HCT116 (cell line): ENCODE data around the gene HPCAL1. TPM values are rescaled to one million over a fixed set of nuclear protein-coding genes. Genes with fewer than 3 reads are reported as not detected.

Experiments used
- ATAC-seq: fragments of 200-7000 bp; cut with Tn5 transposase; 2 replicates; pipeline ENCODE4 v1.9.1; 2020; ENCODE audit warnings: mild to moderate bottlenecking, moderate library complexity
- BruUV-seq: library from RNA; stranded (reverse); fragments of 400-500 nt; replicated peaks from 2 replicates; lab custom pipeline; 2021; lab: Mats Ljungman, UMichigan
- CTCF ChIA-PET: fragments of 300-600 bp; sonication (Branson Sonifier 250); formaldehyde crosslinking; loops from one replicate; lab custom pipeline; 2021; ENCODE audit warnings: antibody characterized with exemption; lab: Charles Lee
- POLR2A ChIA-PET: fragments of 300-600, 350-600 bp; sonication (Branson Sonifier 250); formaldehyde crosslinking; loops from one replicate; lab custom pipeline; 2021; ENCODE audit warnings: antibody characterized with exemption; lab: Charles Lee
- RAD21 ChIA-PET, 2 experiments: fragments of 300-600 bp; sonication (Branson Sonifier 250); formaldehyde crosslinking; loops; one replicate each; lab custom pipeline; 2023; ENCODE audit warnings: low total read pairs in 2 of 2; ENCODE audit not compliant: uncharacterized antibody in 2 of 2, unreplicated experiment in 2 of 2, low non-redundant PET in 1 of 2; lab: Charles Lee
- DNase-seq: peaks from one replicate; pipeline ENCODE4 v3.0.0-alpha.2; 2010; ENCODE audit warnings: low read depth, low spot score
- H2AFZ ChIP-seq: fragments of 200-600 bp; shearing (Covaris generic), sonication (generic); 2 replicates; pipeline ENCODE4 v1.6.1; 2017; ENCODE audit warnings: low read depth, mixed run types, mixed read lengths, antibody characterized with exemption, low read length; ENCODE audit not compliant: poor library complexity, severe bottlenecking
- H3K27ac ChIP-seq: 2 replicates; pipeline ENCODE4 v1.5.1; 2012; ENCODE audit warnings: low read depth, low read length
- H3K27me3 ChIP-seq: fragments of 200-600 bp; sonication (generic); 2 replicates; pipeline ENCODE4 v1.6.1; 2016; ENCODE audit warnings: mixed run types, low read length, mixed read lengths; ENCODE audit not compliant: insufficient read depth
- H3K36me3 ChIP-seq, 2 experiments: fragments of 200-500 bp in 1 of 2; fragments of 200-600 bp in 1 of 2; sonication (Bioruptor generic) in 1 of 2; sonication (generic) in 1 of 2; 2 replicates each; pipeline versions ENCODE4 v1.5.1 to v1.6.1; 2014 to 2016; ENCODE audit warnings: low read length in 2 of 2, inconsistent platforms in 1 of 2, mixed read lengths in 1 of 2, mixed run types in 1 of 2; ENCODE audit not compliant: insufficient read depth in 2 of 2, control insufficient read depth in 1 of 2
- H3K4me1 ChIP-seq, 2 experiments: fragments of 200-600 bp in 1 of 2; sonication (generic) in 1 of 2; 2 replicates each; pipeline versions ENCODE4 v1.5.1 to v1.6.1; 2012 to 2017; ENCODE audit warnings: low read length in 2 of 2, inconsistent platforms in 1 of 2, mild to moderate bottlenecking in 1 of 2, mixed read lengths in 1 of 2, mixed run types in 1 of 2, moderate library complexity in 1 of 2; ENCODE audit not compliant: insufficient read depth in 2 of 2, control insufficient read depth in 1 of 2
- H3K4me2 ChIP-seq: fragments of 200-600 bp; sonication (generic); 2 replicates; pipeline ENCODE4 v1.6.1; 2017; ENCODE audit warnings: mixed run types, low read length, mixed read lengths
- H3K4me3 ChIP-seq, 2 experiments: fragments of 200-600 bp in 1 of 2; sonication (generic) in 1 of 2; replicated peaks in 1 of 2; 2 replicates each; pipeline ENCODE4 v1.5.1; 2011 to 2016; ENCODE audit warnings: low read length in 2 of 2, control low read depth in 1 of 2, low read depth in 1 of 2, mild to moderate bottlenecking in 1 of 2, mixed read lengths in 1 of 2, mixed run types in 1 of 2
- H3K79me2 ChIP-seq: fragments of 200-600 bp; sonication (generic); 2 replicates; pipeline ENCODE4 v1.6.1; 2017; ENCODE audit warnings: mild to moderate bottlenecking, mixed run types, low read length, moderate library complexity, mixed read lengths; ENCODE audit not compliant: insufficient read depth
- H3K9ac ChIP-seq: fragments of 200-600 bp; sonication (generic); 2 replicates; pipeline ENCODE4 v1.6.1; 2016; ENCODE audit warnings: low read length, mixed read lengths
- H3K9me2 ChIP-seq: fragments of 200-600 bp; sonication (generic), shearing (Covaris generic); 2 replicates; pipeline ENCODE4 v1.6.1; 2017; ENCODE audit warnings: mixed run types, mild to moderate bottlenecking, moderate library complexity; ENCODE audit not compliant: insufficient read depth
- H3K9me3 ChIP-seq, 2 experiments: fragments of 200-500 bp in 1 of 2; fragments of 200-600 bp in 1 of 2; sonication (Bioruptor generic) in 1 of 2; sonication (generic) in 1 of 2; 2 replicates each; pipeline ENCODE4 v1.6.1; 2014 to 2017; ENCODE audit warnings: low read length in 2 of 2, mixed read lengths in 2 of 2, inconsistent platforms in 1 of 2, low read depth in 1 of 2, mild to moderate bottlenecking in 1 of 2, mixed run types in 1 of 2, moderate library complexity in 1 of 2; ENCODE audit not compliant: control insufficient read depth in 1 of 2, insufficient read depth in 1 of 2
- H4K20me1 ChIP-seq: fragments of 200-600 bp; sonication (generic), shearing (Covaris generic); 2 replicates; pipeline ENCODE4 v1.6.1; 2017; ENCODE audit warnings: mixed run types, mild to moderate bottlenecking, moderate library complexity; ENCODE audit not compliant: insufficient read depth
- CBX3 ChIP-seq: IDR thresholded peaks from 2 replicates; pipeline ENCODE4 v1.6.1; 2012; ENCODE audit warnings: low read depth
- CEBPB ChIP-seq: IDR thresholded peaks from 2 replicates; pipeline ENCODE4 v1.6.1; 2012; ENCODE audit warnings: low read depth
- ELF1 ChIP-seq: IDR thresholded peaks from 2 replicates; pipeline ENCODE4 v1.6.1; 2012; ENCODE audit warnings: low read depth, borderline replicate concordance
- EZH2 ChIP-seq: fragments of 200-600 bp; sonication (generic); IDR thresholded peaks from 2 replicates; pipeline ENCODE4 v1.6.1; 2017; ENCODE audit warnings: antibody characterized with exemption, mixed run types
- FOSL1 ChIP-seq: IDR thresholded peaks from 2 replicates; pipeline ENCODE4 v1.6.1; 2012; ENCODE audit warnings: low read depth
- JUND ChIP-seq: IDR thresholded peaks from 2 replicates; pipeline ENCODE4 v1.6.1; 2012
- RAD21 ChIP-seq: IDR thresholded peaks from 2 replicates; pipeline ENCODE4 v1.6.1; 2012; ENCODE audit warnings: low read depth, mild to moderate bottlenecking
- SIN3A ChIP-seq: IDR thresholded peaks from 2 replicates; pipeline ENCODE4 v1.6.1; 2012; ENCODE audit warnings: low read depth
- SRF ChIP-seq: IDR thresholded peaks from 2 replicates; pipeline ENCODE4 v1.6.1; 2012; ENCODE audit warnings: low read depth
- TCF7L2 ChIP-seq: IDR thresholded peaks from 2 replicates; pipeline ENCODE4 v1.7.0; 2011; ENCODE audit warnings: borderline replicate concordance, inconsistent platforms; ENCODE audit not compliant: insufficient read depth, insufficient read length; ENCODE audit errors: extremely low read depth
- YY1 ChIP-seq: IDR thresholded peaks from 2 replicates; pipeline ENCODE4 v1.6.1; 2011; ENCODE audit warnings: low read length, low read depth, moderate library complexity, mild to moderate bottlenecking; ENCODE audit not compliant: insufficient replicate concordance; ENCODE audit errors: extremely low read depth
- ZFX ChIP-seq: fragments of 450-650 bp; IDR thresholded peaks from 2 replicates; pipeline ENCODE4 v1.6.1; 2017
- intact Hi-C: fragments of 100-400 bp; cut with micrococcal nuclease; formaldehyde crosslinking; loops from 2 replicates; pipeline ENCODE4 v1.10.0; 2022
- total RNA-seq: library from RNA; stranded (reverse); gene quantifications from one replicate; pipeline ENCODE4 v1.2.1, GENCODE V29; 2021; ENCODE audit not compliant: unreplicated experiment
- TF ChIP-seq, protein P1 (sequence below): IDR thresholded peaks from 2 replicates; pipeline ENCODE4 v1.6.1; 2012
- TF ChIP-seq, protein P2 (sequence below): IDR thresholded peaks from 2 replicates; pipeline ENCODE4 v1.6.1; 2012
- TF ChIP-seq, protein P3 (sequence below): IDR thresholded peaks from 2 replicates; pipeline ENCODE4 v1.6.1; 2011; ENCODE audit warnings: mild to moderate bottlenecking, low read length, moderate library complexity; ENCODE audit not compliant: insufficient replicate concordance; ENCODE audit errors: extremely low read depth

HPCAL1 gene
- total RNA-seq, 1 experiment from 2014 or later: 111 TPM

DNA sequence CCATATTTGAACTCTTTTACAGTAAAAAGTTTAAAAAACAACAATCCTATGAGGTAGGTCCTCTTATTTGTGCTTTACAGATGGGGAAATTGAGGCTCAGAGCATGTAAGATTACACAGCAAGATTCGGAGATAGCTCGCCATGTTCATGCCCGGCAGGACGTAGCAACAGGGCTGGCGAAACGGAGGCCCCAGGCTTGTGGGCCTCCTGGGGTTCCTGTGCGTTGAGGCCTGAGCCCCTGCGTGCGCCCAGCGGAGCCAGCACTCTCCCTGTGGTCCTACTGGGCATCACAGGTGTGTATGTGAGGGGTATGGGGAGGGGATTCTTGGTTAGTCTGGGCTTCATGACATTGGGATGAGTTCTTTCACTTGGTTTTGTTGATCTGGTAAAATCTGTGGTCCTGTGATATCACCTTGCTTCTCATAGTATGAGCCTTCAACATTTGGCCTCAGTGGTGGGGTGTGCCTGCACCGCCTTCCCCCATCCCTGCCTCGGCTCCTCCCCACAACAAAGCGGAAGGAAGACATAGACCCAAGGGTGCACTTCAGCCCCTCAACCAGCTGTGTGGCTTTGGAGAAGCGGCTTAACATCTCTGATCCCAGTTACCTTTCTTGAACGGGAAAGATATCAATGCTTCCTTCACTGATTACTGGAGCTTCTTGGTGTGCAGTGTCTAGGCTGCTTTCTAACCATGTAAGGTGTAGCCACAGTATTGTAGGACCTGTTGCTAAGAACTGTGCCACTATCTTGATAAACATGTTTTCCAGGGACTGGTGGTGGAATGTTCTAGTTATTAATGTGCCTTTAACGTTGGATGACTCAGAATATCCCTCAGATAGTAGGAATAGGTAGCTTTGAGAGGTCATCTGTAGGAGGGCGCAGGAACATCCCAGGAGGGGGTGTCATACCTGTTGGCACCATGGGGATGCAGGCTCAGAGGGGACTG is 37.2 kb downstream of the HPCAL1 start (continued):
- no peak for TF ChIP-seq EZH2
- no peak for TF ChIP-seq ELF1

DNA sequence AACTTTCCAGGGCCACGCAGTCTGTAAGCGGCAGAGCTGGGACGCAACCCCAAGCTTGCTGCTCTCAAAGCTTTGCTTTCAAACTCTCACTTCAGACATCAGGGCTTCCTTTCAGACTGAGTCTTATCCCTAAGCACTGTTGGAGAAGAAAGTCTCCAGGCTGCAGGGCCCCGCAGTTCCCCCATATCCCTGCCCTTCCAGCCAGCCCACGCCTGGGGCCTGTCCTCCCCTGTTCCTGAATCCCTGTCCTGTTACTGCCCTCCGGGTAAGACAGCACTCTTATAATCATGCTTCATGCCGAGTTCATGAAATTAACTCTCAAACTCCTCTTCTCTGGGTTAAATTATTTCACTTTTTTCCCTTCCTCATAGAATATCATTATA is 37.9 kb downstream of the HPCAL1 start:
- Histone ChIP-seq H3K9me2 (no peaks in the 10 kb centered on the region), H3K27me3 (no peaks in the 10 kb centered on the region), H3K9me3 (no peaks in the 10 kb centered on the region), H3K4me2 (peak overlapping the region; percentile 21; the same call in 1 of the 2 replicates), H2AFZ (no peak overlapping the region), H3K4me3 (no peak overlapping the region), H3K79me2 (peaks cover 95% of the 10 kb centered on the region), H4K20me1 (no peaks in the 10 kb centered on the region), H3K27ac (no peak overlapping the region), H3K36me3 (no peaks in the 10 kb centered on the region), H3K4me1 (peaks cover 6 to 31% of the 10 kb centered on the region in 2 experiments), H3K9ac (no peak overlapping the region)
- POLR2A ChIA-PET: no interaction called here
- CTCF ChIA-PET: no interaction called here
- no TSS peak for BruUV-seq
- RAD21 ChIA-PET: no interaction called here
- intact Hi-C loops: no loop called here
- DNase-seq (no peak), ATAC-seq (peak; percentile 16; the same call in 1 of the 2 replicates)
- no peak for TF ChIP-seq SIN3A

DNA sequence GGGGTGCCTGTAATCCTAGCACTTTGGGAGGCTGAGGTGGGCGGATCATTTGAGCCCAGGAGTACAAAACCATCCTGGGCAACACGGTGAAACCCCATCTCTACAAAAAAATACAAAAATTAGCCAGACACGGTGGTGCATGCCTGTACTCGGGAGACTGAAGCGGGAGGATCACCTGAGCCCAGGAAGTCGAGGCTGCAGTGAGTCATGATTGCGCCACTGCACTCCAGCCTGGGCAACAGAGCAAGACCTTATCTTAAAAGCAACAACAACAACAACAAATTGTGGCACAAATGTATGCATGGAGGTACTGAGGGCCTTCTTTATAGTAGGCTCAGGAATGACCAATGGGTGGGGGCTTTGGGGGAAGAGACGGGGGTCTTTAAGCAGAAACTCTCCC is 38.5 kb downstream of the HPCAL1 start:
- Histone ChIP-seq H3K4me2 (peak overlapping the region; percentile 21; the same call in 1 of the 2 replicates), H3K4me1 (peaks cover 6 to 35% of the 10 kb centered on the region in 2 experiments), H3K4me3 (no peak overlapping the region), H3K9me2 (no peaks in the 10 kb centered on the region), H2AFZ (no peak overlapping the region), H3K27ac (no peak overlapping the region), H3K9ac (no peak overlapping the region), H3K27me3 (no peaks in the 10 kb centered on the region), H3K36me3 (no peaks in the 10 kb centered on the region), H3K9me3 (no peaks in the 10 kb centered on the region), H4K20me1 (no peaks in the 10 kb centered on the region; the same call in 1 of the 2 replicates), H3K79me2 (peaks cover 96% of the 10 kb centered on the region)
- DNase-seq (no peak), ATAC-seq (no peak)
- intact Hi-C loops: no loop called here
- ChIA-PET CTCF (no interaction called here), POLR2A (no interaction called here), RAD21 (no interaction called here)
- no TSS peak for BruUV-seq
- TF ChIP-seq YY1: no peak
- TF ChIP-seq, protein P1, sequence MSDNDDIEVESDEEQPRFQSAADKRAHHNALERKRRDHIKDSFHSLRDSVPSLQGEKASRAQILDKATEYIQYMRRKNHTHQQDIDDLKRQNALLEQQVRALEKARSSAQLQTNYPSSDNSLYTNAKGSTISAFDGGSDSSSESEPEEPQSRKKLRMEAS: no peak
- no peak for TF ChIP-seq ZFX
- TF ChIP-seq CEBPB: peak; percentile 83
- peak; percentile 38; the same call in 1 of the 2 replicates for TF ChIP-seq FOSL1
- TF ChIP-seq, protein P2, sequence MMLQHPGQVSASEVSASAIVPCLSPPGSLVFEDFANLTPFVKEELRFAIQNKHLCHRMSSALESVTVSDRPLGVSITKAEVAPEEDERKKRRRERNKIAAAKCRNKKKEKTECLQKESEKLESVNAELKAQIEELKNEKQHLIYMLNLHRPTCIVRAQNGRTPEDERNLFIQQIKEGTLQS: no peak
- no peak for TF ChIP-seq RAD21
- no peak for TF ChIP-seq TCF7L2
- no peak for TF ChIP-seq CBX3
- TF ChIP-seq, protein P3, sequence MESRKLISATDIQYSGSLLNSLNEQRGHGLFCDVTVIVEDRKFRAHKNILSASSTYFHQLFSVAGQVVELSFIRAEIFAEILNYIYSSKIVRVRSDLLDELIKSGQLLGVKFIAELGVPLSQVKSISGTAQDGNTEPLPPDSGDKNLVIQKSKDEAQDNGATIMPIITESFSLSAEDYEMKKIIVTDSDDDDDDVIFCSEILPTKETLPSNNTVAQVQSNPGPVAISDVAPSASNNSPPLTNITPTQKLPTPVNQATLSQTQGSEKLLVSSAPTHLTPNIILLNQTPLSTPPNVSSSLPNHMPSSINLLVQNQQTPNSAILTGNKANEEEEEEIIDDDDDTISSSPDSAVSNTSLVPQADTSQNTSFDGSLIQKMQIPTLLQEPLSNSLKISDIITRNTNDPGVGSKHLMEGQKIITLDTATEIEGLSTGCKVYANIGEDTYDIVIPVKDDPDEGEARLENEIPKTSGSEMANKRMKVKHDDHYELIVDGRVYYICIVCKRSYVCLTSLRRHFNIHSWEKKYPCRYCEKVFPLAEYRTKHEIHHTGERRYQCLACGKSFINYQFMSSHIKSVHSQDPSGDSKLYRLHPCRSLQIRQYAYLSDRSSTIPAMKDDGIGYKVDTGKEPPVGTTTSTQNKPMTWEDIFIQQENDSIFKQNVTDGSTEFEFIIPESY: no peak
- no peak for TF ChIP-seq SRF
- TF ChIP-seq EZH2: no peak
- TF ChIP-seq JUND: peak; percentile 32; the same call in 1 of the 2 replicates
